Stimulated activated CD4-positive, alpha-beta T cell treated with anti-CD3 and anti-CD28 coated beads, TNF-alpha, amount 100 ng/mL, for 4 hours (primary cell): ENCODE measurements around the gene CD36.

Experiments
- DNase-seq, 3 experiments: peaks; one replicate each; pipeline ENCODE4 v3.0.0-alpha.2; 2020; ENCODE audit warnings: low read depth in 3 of 3

CD36 gene

DNA sequence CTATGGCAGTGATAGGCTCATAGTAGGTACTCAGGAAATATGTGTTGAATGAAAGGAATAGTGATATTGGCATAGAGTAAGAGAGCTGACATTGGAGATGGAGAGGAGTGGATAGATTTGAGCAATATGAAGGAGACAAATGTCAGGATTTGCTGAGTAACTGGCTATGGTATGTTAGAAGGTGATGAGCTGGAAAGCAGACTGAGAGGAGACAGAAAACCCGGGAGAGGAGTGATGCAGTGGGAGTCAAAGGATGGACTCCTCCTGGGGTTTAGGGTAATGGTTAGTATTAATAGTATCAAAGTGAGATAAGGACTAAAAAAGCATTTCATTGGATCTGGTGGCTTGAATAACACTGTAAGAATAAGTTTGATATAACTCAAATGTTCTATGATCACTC is 64.8 kb downstream of the CD36 start:
- DNase-seq: no peak

DNA sequence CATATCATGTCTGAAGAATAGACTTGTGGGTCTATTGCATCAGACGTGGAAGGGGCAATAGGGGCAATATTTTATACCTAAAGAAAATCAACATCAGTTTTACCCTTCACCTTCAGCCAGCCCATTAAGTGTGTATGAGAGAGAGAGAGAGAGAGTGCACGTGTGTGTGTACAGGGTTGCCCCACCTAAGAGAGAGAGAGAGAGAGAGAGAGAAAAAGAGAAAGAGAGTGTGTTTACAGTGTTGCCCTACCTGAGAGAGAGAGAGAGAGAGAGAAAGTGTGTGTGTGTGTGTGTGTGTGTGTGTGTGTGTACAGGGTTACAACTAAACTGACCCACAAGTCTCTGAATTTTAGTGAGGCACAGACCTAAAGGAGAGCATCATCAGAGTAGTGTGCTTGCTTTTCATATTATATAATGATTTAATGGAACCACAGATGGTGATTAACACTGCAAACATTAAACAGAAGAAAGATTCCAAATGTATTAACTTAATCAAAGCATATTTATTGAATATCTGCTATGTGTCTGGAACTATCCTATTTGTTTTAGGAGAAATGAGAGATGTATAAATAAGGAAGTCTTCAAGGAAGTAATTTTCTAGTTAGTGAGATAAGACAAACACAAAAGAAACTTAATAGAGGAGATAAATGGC is 66.8 kb downstream of the CD36 start:
- no peak for DNase-seq

DNA sequence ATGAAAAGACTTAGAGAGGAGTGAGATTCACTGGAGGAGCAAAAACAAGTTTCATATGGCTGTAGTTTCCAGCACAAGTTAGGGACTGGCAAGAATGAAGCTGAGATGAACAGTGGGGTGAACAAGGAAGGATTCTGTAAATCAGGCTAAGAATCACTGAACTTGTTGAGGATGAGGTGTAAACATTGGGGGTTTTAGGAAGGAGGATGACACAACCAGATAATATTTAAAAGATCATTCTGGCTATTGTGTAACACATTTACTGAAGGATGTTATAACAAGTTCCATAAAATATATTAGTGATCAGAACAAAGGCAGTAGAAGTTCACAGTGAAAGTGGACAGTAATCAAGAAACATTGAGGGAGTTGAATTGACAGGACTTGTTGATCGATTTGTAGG is 68.9 kb downstream of the CD36 start:
- no peak for DNase-seq

DNA sequence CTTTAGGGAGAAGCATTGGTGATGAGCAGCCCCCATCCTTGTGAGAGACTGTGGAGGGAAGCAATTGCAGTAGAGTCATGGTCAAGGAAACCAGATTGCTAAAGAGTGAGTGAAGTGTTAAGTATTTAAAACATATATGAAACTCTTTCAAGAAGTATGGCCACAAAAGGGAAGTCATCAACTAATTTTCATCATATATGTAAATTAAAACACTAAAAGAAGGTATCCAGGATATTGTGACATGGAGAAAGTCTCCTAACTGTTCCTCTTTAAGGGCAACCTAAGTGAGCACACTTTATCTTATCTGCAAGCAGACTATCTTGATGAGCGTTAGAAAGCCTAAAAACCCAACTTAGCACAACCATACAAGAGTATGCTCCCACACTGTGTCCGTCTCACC is 69.7 kb downstream of the CD36 start:
- DNase-seq: no peak

DNA sequence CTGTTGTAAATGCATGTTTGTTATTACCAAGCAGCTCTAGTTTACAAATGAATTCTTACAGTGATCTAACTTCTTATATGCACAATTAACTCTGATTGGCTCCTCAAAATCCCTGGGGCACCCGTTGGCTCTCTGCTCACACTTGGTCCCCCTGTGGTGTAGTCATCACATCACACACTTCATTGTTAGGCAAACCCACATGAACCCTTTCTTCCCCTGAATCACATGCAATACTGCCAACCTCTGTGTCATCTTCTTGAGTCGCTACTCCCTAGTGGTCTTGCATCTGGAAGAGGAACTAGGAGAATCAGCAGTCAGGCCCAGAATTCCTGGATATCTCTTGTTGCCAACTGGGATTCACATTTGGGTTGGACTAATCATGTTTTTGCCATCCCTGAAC is 73.1 kb downstream of the CD36 start:
- no peak for DNase-seq

DNA sequence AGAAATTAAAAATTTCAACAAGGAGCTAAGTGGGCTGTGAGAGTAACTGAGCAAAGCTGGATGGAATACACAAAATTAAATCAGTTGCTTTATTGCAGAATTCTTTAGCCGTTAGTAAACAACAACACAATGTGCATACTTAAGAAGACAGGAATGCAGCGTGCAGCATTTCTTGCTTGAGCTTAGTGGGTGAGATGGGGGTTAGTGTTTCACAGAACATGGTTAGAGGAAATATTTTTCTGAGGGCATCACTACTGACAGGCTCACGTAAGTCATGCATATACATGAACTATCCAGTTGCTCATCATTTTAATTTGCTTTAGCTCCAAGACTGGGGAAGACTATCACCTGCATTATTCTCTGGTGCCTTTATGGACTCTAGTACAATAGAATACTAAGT is 80.8 kb downstream of the CD36 start:
- no peak for DNase-seq

DNA sequence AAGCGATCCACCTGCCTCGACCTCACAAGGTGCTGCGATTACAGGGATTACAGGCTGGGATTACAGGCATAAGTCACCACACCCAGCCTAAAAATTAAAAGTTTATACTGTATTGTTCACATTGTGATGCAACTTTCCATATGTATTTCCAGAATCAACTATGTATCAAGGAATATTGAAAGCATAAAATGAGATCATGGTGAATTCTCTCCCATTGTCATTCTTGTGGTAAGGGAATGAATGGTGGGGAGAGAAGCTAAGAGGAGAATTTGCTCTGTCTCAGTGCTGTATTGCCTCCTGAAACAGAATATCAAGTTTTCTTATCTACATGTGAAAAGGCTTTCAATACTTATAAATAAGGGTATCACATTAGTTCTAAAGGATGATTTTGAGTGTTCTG is 81.7 kb downstream of the CD36 start:
- DNase-seq: no peak

DNA sequence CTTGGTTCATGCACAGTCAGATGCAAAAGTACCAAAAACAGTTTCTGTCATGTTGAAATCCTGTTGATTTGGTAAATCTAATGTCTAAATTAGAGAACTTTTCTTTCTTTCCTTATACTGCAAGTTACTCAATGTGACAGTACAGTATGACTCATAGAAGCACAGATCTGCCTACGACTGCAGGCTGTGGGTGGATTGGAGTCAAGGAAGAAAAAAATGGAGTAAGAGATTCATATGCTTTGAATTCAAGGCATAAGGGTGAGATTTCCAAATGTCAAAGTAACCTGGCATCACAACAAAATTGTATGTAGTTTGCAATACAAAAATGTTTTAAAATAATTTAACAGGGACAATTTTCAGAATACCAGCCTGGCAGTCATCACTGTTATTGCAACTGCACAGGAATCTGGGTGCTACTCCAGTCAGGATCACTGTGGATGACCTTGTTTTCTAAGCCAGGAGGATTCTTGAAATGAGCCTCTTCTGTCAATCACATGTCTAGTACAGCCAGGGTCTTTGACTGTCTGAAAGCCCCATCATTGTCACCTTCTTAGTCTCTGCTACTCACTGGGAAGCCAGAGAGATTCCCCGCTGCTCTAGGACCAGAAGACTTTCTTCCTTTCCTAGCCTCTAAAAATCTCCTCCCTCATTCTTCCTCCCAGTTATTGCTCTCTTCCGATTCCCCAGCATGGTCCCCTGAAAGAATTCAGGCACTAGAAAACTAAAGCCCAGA is 83.6 kb downstream of the CD36 start:
- no peak for DNase-seq

DNA sequence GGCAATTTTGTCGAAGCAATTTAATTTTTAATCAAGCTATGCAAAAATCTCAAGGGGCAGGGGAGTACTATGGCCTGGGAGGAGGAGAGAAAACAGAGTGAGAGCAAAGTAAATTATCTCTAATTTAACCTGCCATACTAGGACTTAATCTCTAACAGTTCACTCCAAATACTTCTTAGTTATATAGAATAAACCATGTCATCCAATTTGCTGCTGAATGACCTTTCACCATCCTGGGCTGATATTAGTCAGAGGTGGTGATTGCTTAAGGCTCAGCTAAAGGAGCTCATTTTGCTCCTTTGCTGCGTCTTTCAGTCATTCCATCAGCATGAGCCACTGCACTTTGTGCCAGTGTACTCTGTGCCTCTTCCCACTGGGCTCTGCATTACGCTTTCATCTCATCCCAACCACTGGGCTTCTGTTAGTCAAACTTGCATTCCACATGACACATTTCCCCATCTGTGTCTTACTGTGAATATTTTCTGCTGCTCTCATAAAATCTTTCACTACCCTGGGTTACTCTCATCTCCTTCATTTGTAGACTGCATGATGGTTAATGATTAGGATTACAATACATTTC is 84.3 kb downstream of the CD36 start:
- no peak for DNase-seq

DNA sequence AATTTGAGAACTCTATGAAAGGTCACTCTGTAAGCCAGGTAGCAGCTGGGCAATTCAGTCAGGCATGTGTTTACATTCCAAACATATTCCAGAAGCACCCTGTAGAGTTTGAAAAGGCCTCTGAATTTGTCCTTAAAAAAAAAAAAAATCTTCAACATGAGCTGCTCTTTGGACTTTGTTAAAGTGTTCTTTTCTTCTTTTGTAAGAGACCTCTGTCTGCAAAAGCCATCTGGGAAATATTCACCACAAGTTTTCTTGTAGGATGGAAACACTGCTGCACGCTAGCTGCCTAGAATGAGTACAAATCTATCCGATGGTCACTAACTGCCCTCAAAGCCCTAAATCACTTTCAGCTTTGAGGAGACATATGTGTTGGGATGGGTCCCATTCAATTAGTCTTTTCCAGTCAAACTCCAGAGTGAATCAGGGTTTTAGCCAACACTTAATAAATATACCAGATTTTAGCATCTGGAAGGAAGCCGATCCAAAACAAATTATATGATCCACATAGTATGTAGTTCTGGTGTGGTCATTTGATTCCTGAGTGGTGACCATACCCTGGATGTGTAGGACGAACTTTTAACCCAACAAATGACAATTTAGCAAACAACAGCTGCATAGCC is 85.9 kb downstream of the CD36 start:
- no peak for DNase-seq

DNA sequence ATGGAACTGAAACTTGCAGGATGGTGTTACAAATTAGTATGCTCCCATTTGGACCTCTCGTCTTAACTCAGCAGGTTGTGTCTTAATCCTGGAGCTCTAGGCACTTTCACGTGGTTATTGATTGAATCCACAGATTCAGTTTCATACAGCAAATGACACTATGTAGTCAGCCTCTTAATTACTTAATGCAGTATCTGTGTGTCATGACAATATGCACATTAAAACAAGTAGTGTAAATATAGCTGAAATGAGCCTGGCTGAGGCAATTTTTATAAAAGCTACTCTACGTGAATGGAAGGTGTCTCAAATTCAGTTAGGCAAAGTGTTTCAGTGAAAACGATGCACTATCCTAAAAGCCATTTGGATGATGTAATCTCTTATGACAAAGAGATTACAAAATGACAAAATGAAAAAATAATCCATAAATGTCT is 86.8 kb downstream of the CD36 start:
- DNase-seq: no peak
